Gastroesophageal sphincter (tissue), 3 donors: Measurements from ENCODE around the gene CHMP2B.

Experiments
- EP300 ChIP-seq: sonication (generic); formaldehyde crosslinking; IDR thresholded peaks from one replicate; pipeline ENCODE4 v1.6.1; 2017; ENCODE audit warnings: antibody characterized with exemption, mild to moderate bottlenecking
- POLR2A ChIP-seq, 2 donors: fragments of 450-650 bp; IDR thresholded peaks; one replicate each; pipeline ENCODE4 v1.6.1; 2017; ENCODE audit warnings: antibody characterized with exemption in 2 of 2, mild to moderate bottlenecking in 2 of 2, moderate library complexity in 1 of 2
- POLR2AphosphoS5 ChIP-seq: sonication (generic); formaldehyde crosslinking; IDR thresholded peaks from one replicate; pipeline ENCODE4 v1.6.1; 2017; ENCODE audit warnings: antibody characterized with exemption
- TF ChIP-seq, protein P1 (sequence below), 4 experiments: fragments of 200-600 bp in 2 of 4; fragments of 450-650 bp in 2 of 4; sonication (generic) in 1 of 4; IDR thresholded peaks; one replicate each; pipeline ENCODE4 v1.5.1; 2017 to 2019; ENCODE audit warnings: antibody characterized with exemption in 4 of 4, mild to moderate bottlenecking in 2 of 4, moderate library complexity in 2 of 4

DNA sequence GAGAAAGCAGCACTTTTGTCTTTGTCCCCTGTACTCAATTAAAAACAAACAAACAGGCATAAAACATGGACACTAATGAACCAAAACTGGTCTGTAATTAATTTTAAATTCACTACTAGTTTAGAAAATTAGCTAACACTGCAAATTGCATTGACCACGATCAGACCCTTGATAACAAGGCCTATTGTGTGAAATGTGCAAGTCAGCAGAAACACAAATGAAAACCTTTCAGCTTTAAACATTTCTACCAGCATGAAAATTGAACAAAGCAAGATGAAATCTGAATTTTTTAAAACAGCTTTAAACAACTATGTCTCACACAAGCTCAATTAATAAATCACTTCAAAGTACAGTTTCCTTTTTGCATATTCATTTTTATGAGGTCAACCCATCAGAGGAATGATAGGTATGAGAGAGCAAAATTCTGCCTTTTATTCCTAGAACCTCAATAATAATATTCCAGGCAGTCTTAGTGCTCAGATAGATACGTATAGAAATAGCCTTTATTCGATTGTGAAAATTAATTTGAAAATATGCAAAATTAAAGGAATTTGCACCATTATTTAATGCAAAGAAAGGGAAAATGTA, 27.0 kb upstream of the CHMP2B start:
- no peak for TF ChIP-seq POLR2AphosphoS5
- no peak for TF ChIP-seq EP300
- TF ChIP-seq, protein P1, sequence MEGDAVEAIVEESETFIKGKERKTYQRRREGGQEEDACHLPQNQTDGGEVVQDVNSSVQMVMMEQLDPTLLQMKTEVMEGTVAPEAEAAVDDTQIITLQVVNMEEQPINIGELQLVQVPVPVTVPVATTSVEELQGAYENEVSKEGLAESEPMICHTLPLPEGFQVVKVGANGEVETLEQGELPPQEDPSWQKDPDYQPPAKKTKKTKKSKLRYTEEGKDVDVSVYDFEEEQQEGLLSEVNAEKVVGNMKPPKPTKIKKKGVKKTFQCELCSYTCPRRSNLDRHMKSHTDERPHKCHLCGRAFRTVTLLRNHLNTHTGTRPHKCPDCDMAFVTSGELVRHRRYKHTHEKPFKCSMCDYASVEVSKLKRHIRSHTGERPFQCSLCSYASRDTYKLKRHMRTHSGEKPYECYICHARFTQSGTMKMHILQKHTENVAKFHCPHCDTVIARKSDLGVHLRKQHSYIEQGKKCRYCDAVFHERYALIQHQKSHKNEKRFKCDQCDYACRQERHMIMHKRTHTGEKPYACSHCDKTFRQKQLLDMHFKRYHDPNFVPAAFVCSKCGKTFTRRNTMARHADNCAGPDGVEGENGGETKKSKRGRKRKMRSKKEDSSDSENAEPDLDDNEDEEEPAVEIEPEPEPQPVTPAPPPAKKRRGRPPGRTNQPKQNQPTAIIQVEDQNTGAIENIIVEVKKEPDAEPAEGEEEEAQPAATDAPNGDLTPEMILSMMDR (IDR thresholded peaks at IDR 0.05): no peak
- no peak for TF ChIP-seq POLR2A (IDR thresholded peaks at IDR 0.05)
